ENCODE results near the gene NT5DC1.

The NT5DC1 gene

GRCh38 chr6:116247285-116247684 lies 146.6 kb downstream of the NT5DC1 start:
- H3K4me3 ChIP-seq (ENCODE audit: low read depth in 1 of 2, low read length in 2 of 2), result no peak overlapping the region
- no peak overlapping the region for H3K4me2 ChIP-seq (ENCODE audit: insufficient read depth, low read length)
- H3K9ac ChIP-seq (ENCODE audit: low read depth, low read length), result no peak overlapping the region
- no peak for TF ChIP-seq EZH2 (IDR thresholded peaks at IDR 0.05; ENCODE audit: borderline replicate concordance, low read depth, low read length, severe bottlenecking)
- no peak for TF ChIP-seq CTCF (IDR thresholded peaks at IDR 0.05; ENCODE audit: borderline replicate concordance, extremely low read depth, low read length, poor library complexity, severe bottlenecking)
- no peaks in the 10 kb centered on the region for H3K27me3 ChIP-seq (ENCODE audit: insufficient read depth, low read length, poor library complexity)
- H3K27ac ChIP-seq (ENCODE audit: low read length), result no peak overlapping the region
- peaks cover 11% of the 10 kb centered on the region for H3K36me3 ChIP-seq (ENCODE audit: insufficient read depth, low read length)
- H4K20me1 ChIP-seq (ENCODE audit: insufficient read depth, low read length), result peaks cover 14% of the 10 kb centered on the region
- H3K9me3 ChIP-seq (ENCODE audit: insufficient read depth, low read length, severe bottlenecking), result no peaks in the 10 kb centered on the region
- H3K4me1 ChIP-seq (ENCODE audit: insufficient read depth, low read length), result peaks cover 28% of the 10 kb centered on the region
- H3K79me2 ChIP-seq (ENCODE audit: insufficient read depth, low read length), result peaks cover 22% of the 10 kb centered on the region
- DNase-seq (no peak), ATAC-seq (ENCODE audit: insufficient read depth, low read depth) (no peak)
- H2AFZ ChIP-seq (ENCODE audit: low read depth, low read length), result no peak overlapping the region

- no peak for ATAC-seq (ENCODE audit: insufficient read depth, low read depth)
- Histone ChIP-seq H3K9me3 (ENCODE audit: insufficient read depth, low read length, severe bottlenecking) (no peaks in the 10 kb centered on the region), H2AFZ (ENCODE audit: low read depth, low read length) (no peak overlapping the region), H3K4me1 (ENCODE audit: insufficient read depth, low read length) (peaks cover 41% of the 10 kb centered on the region), H3K4me2 (ENCODE audit: insufficient read depth, low read length) (peak overlapping the region; percentile 91; the same call in 1 of the 2 replicates), H3K4me3 (ENCODE audit: low read depth in 1 of 2, low read length in 2 of 2) (no peak overlapping the region), H3K27me3 (ENCODE audit: insufficient read depth, low read length, poor library complexity) (no peaks in the 10 kb centered on the region), H3K27ac (ENCODE audit: low read length) (no peak overlapping the region), H3K9ac (ENCODE audit: low read depth, low read length) (no peak overlapping the region), H4K20me1 (ENCODE audit: insufficient read depth, low read length) (peaks cover 14% of the 10 kb centered on the region), H3K36me3 (ENCODE audit: insufficient read depth, low read length) (peaks cover 15% of the 10 kb centered on the region), H3K79me2 (ENCODE audit: insufficient read depth, low read length) (peaks cover 35% of the 10 kb centered on the region)
- TF ChIP-seq CTCF (IDR thresholded peaks at IDR 0.05; ENCODE audit: borderline replicate concordance, extremely low read depth, low read length, poor library complexity, severe bottlenecking), result no peak
- no peak for TF ChIP-seq EZH2 (IDR thresholded peaks at IDR 0.05; ENCODE audit: borderline replicate concordance, low read depth, low read length, severe bottlenecking)
- no peak for DNase-seq
Measured at GRCh38 chr6:116248577-116248976, 147.9 kb downstream of the NT5DC1 start.

- H3K9ac ChIP-seq (ENCODE audit: low read depth, low read length), result peak overlapping the region; percentile 72
- DNase-seq, result no peak
- TF ChIP-seq CTCF (IDR thresholded peaks at IDR 0.05; ENCODE audit: borderline replicate concordance, extremely low read depth, low read length, poor library complexity, severe bottlenecking) (no peak), EZH2 (IDR thresholded peaks at IDR 0.05; ENCODE audit: borderline replicate concordance, low read depth, low read length, severe bottlenecking) (no peak)
- 0 out of 2 replicates have a peak overlapping the region, but pooled peaks have one; percentile 4 for H3K27ac ChIP-seq (ENCODE audit: low read length)
- H2AFZ ChIP-seq (ENCODE audit: low read depth, low read length), result no peak overlapping the region
- ATAC-seq (ENCODE audit: insufficient read depth, low read depth), result no peak
- no peaks in the 10 kb centered on the region for H3K27me3 ChIP-seq (ENCODE audit: insufficient read depth, low read length, poor library complexity)
- peaks cover 14% of the 10 kb centered on the region for H4K20me1 ChIP-seq (ENCODE audit: insufficient read depth, low read length)
- H3K4me1 ChIP-seq (ENCODE audit: insufficient read depth, low read length), result peaks cover 59% of the 10 kb centered on the region
- no peaks in the 10 kb centered on the region for H3K9me3 ChIP-seq (ENCODE audit: insufficient read depth, low read length, severe bottlenecking)
- peak overlapping the region; percentile 91 for H3K4me2 ChIP-seq (ENCODE audit: insufficient read depth, low read length)
- peaks cover 56% of the 10 kb centered on the region for H3K79me2 ChIP-seq (ENCODE audit: insufficient read depth, low read length)
- H3K36me3 ChIP-seq (ENCODE audit: insufficient read depth, low read length), result peaks cover 17% of the 10 kb centered on the region
- peak overlapping the region in 1 of 2 experiments; percentile 84; a peak in 3 of 4 replicates for H3K4me3 ChIP-seq (ENCODE audit: low read depth in 1 of 2, low read length in 2 of 2)
Measured at GRCh38 chr6:116251568-116252384, 151.1 kb downstream of the NT5DC1 start.
